Islet precursor cell (in vitro differentiated cells): ENCODE results near the gene MUC4.
"Not testable (repeated sequence)": the region's sequence is repeated elsewhere in the genome, so short reads cannot be mapped to it uniquely, and the experiment has no call there.

Source experiments
- DNase-seq: peaks from one replicate; pipeline ENCODE4 v3.0.0-alpha.2; 2018

The MUC4 gene

GRCh38 chr3:195758721-195759353 lies 52.9 kb downstream of the MUC4 start:
- no peak for DNase-seq

GRCh38 chr3:195757827-195758226 lies 53.9 kb downstream of the MUC4 start:
- no peak for DNase-seq

GRCh38 chr3:195757438-195757770 lies 54.3 kb downstream of the MUC4 start:
- no peak for DNase-seq

DNA sequence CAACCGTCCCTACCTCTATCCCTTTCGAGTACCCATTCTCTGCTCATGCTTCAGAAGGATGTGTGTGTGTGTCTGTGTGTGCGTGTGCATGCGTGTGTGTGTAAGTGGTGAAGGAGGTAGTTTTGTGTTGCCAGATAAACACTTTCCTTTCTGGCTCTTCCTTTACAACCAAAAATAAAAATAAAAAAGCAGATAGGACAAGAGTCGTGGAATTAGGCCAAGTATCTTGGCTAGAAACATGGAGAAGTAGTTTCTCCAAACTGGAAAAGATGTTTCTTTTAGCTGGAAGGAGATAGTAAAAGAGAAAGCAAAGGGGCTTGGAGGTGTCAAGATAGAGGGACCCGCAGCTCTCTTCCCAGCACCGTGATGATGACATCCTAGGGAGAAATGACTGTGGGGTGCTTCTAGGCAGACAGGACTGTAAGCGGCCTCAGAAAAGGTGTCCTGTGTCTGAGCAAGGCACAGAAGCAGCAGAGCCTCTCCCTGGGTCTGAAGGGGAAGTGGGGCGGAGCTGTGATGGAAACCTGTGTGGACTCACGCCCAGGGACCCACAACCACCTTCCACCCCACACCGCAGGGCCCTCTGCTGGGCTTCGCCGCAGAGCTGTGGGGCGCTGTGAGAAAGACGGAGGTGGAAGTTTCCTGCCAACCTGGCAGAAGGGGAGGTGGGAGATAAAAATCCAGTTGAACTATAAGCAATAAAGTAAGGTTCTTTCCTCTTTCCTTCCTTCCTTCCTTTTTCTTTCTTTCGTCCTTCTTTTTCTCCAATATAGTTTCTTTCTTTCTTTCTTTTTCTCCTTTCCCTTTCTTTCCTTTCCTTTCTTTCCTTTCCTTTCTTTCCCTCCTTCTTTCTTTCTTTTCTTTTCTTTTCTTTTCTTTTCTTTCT lies 55.7 kb downstream of the MUC4 start:
- DNase-seq = no peak

DNA sequence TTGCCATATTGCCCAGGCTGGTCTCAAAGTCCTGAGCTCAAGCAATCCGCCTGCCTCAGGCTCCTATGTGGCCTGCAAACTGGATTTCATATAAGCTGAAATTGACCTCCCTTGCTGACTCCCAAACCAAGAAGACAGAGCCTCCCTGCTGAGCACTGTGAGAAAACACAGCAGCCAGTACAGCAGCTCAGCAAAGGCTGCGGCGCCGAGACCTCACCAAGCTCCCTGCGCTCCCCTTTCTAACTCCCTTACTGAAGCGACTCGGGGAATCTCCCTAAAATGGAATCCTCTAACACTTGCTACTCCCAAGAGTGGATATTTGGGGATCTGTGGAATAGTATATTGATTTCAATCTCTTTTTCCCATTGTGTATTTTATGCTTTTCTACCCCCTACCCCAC lies 56.3 kb downstream of the MUC4 start:
- no peak for DNase-seq

DNA sequence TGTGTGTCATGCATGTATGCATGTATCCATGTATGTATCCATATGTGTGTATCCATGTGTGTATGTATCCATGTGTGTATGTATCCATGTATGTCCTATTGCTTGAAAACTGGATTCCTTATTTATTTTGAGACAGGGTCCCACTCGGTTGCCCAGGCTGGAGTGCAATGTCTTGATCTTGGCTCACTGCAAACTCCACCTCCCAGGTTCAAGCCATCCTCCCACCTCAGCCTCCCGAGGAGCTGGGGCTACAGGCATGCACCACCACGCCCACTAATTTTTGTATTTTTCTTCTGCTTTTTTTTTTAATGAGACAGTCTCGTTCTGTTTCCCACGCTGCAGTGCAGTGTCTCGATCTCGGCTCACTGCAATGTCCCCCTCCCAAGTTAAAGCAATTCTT lies 56.8 kb downstream of the MUC4 start:
- no peak for DNase-seq

- DNase-seq = peak; percentile 49
These were observed 57.6 kb downstream of the MUC4 start for GRCh38 chr3:195754141-195754540.

GRCh38 chr3:195753581-195753980 lies 58.1 kb downstream of the MUC4 start:
- no peak for DNase-seq

DNA sequence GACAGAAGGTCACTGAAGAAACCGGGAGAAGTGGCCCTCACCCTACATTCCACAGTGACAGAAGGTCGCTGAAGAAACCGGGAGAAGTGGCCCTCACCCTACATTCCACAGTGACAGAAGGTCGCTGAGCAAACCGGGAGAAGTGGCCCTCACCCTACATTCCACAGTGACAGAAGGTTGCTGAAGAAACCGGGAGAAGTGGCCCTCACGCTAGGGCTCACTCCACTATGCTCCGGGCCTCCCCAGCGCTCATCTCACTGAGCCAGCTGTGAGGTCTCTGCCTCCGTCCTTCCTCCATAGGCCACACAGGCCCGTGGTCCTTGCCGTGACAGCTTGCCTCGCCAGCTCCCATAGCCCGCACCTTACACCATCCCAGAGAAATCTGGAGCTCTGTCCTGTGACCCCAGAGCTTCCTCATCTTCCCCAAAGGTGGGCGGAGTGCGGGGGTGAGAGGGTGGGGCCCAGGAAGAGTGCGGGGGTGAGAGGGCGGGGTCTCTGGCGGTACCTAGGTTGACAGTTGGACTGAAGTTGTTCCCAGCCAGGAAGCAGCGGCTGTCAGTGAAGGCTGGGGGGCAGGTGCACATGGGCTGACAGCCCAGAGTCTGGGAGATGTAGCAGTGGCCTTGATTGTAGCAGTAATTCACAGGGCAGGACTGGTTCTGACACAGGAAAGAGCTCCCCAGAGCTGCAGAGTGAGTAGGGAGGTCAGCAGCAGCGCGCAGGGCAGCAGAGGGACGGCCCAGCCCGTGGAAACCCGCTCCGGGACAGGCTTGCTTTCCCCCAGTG lies 59.0 kb downstream of the MUC4 start:
- DNase-seq = no peak

- DNase-seq = no peak
These were observed 59.7 kb downstream of the MUC4 start for GRCh38 chr3:195752066-195752465.

- DNase-seq = no peak
These were observed 60.2 kb downstream of the MUC4 start for GRCh38 chr3:195751560-195751959.

GRCh38 chr3:195750797-195751520 lies 60.8 kb downstream of the MUC4 start:
- no peak for DNase-seq

GRCh38 chr3:195749101-195749500 lies 62.6 kb downstream of the MUC4 start:
- DNase-seq = not testable (repeated sequence)

DNA sequence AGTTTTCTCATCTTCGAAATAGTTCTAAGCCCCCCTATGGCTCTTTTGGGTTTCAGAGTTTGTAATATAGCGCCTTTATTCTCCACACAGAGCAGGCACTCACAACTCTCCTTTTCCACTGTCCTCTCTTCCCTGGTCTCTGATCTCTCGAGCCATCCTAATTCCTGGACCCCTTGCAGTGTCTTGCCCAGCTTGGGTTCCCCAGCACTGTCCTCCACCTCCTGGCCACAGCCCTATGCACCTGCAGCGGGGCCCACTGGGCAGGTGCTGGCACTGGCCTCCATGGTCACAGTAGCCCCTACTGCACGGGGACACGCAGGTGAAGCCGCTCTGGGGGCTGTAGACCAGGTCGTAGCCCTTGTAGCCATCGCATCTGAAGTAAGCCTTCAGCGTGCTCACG lies 63.1 kb downstream of the MUC4 start:
- no peak for DNase-seq

- no peak for DNase-seq
These were observed 65.0 kb downstream of the MUC4 start for GRCh38 chr3:195746751-195747150.

DNA sequence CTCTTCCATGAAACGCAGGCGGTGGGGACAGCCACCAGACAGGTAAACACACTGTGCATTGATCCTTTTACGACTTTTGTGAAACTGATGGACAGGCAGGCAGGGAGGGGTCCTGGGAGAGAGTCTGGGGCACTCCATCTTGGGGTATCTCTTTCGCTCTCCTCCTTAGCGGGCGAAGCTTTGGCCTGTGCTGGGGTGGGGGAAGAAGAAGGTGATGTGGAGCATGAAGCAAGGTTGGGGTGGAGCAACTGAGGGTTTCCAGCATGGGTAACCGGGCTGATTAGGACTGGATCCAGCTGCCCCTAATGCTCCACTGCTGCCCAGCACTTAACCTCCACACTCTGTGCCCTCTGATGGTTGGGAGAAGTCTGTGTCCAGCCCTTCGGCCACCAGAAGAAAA lies 65.4 kb downstream of the MUC4 start:
- no peak for DNase-seq

DNA sequence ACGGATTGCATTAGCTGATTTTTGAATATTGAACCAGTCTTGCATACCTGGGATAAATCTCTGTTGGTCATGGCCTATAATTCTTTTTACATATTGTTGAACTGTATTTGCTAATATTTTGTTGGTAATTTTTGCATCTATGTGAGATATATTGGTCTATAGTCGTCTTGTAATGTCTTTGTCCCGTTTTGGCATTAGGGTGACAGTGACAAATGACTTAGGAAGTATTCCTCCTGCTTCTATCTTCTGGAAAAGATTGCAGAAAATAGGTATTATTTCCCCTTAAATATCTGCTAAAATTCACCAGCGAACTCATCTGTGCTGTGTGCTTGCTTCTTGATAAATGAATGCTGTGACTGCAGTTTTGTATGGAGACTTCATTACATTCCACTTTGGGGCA lies 67.3 kb downstream of the MUC4 start:
- no peak for DNase-seq

- DNase-seq = no peak
These were observed 72.1 kb downstream of the MUC4 start for GRCh38 chr3:195739561-195740111.

GRCh38 chr3:195738274-195739044 lies 73.3 kb downstream of the MUC4 start:
- peak; percentile 52 for DNase-seq

DNA sequence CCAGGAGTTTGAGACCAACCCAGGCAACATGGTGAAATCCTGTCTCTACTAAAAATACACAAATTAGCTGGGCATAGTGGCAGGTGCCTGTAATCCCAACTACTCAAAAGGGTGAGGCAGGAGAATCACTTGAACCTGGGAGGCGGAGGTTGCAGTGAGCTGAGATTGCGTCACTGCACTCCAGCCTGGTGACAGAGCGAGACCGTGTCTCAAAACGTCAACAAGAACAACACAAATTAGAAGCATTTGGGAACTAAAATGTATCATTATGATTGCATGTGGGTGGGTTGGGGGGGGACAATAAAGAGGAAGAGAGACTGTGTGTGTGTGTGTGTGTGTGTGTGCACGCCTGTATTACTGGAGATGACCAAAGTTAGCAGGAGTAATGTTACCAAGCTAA lies 73.9 kb downstream of the MUC4 start:
- not testable (repeated sequence) for DNase-seq

DNA sequence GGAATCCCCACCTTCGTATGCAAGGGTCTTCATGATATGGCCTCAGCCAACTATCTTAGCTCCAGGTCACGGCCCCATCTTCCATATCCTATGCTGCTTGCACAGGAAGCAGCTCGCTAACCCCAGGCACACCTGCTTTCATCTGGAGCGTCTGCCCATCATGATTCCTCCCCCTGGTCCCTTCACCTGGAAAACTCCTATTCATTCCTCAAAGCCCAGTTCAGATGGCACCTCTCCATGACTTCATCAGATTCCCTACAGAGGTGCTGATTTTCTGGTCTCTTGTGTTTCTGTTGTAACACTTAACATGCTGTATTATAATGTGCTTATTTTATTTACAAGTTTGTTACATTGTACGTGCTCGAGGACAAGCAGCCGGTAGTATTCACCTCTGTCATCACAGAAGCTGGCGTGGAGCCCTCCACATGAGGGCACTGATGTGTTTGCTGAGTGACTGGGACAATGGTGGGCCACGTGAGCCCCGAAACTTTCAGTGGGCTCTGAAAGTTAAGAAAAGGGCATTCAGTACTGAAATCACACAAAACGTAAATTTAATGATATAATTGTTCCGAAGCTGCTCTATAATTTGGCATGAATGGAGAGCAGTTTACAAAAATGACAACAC lies 74.8 kb downstream of the MUC4 start:
- DNase-seq = no peak
